Measurements from ENCODE around the gene PTP4A2.

Gene PTP4A2

DNA sequence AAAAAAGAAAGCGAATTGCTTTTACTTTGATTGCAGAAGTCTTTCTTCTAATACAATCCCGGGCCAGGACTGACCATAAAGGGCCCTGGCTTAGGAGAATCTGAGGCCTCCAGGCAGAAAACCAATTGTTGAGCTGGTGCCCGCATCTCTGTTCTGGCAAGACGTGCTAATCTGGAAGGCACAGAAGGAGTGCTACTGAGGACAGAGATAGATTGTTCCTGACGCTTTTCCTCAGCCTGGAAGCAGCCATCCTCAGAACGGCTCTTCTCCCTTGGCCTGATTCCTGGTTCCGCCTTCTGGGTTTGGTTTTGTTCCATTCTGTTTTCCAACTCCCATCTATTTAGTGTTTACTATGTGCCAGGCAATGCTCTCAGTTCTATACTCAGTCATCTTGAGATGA, 77.6 kb downstream of the PTP4A2 start:
- H3K9me3 ChIP-seq (ENCODE audit: control insufficient read depth, insufficient read depth, low read length) = no peaks in the 10 kb centered on the region
- H3K36me3 ChIP-seq (ENCODE audit: control insufficient read depth, insufficient read depth, low read length) = no peaks in the 10 kb centered on the region
- H3K4me1 ChIP-seq (ENCODE audit: control insufficient read depth, insufficient read depth, low read length) = no peaks in the 10 kb centered on the region
- no peak overlapping the region for H3K27ac ChIP-seq (ENCODE audit: low read length)
- DNase-seq (ENCODE audit: low read depth, low spot score) = no peak
- WGBS (ENCODE audit: insufficient coverage, insufficient read length) = no CpG with 5 or more reads among the region's 7 CpGs
- H3K27me3 ChIP-seq (ENCODE audit: control insufficient read depth, insufficient read depth, low read length) = no peaks in the 10 kb centered on the region
- H3K4me3 ChIP-seq (ENCODE audit: low read length) = no peak overlapping the region

DNA sequence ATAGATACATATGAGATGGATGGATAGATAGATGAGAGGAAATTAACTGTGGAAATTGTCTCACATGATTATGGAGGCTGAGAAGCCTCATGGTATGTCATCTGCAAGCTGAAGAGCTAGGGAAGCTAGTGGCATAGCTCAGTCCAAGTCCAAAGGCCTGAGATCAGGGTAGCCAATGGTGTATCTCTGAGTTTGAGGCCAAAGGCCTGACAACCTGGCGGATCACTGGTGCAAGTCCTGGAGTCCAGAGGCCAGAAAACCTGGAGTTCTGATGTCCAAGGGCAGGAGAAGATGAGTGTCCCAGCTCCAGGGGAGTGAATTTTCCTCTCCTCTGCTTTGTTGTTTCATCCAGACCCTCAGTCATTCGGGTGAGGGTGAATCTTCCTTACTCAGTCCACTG, 78.4 kb downstream of the PTP4A2 start:
- Histone ChIP-seq H3K9me3 (ENCODE audit: control insufficient read depth, insufficient read depth, low read length) (no peaks in the 10 kb centered on the region), H3K4me3 (ENCODE audit: low read length) (no peak overlapping the region), H3K27ac (ENCODE audit: low read length) (no peak overlapping the region), H3K36me3 (ENCODE audit: control insufficient read depth, insufficient read depth, low read length) (no peaks in the 10 kb centered on the region), H3K27me3 (ENCODE audit: control insufficient read depth, insufficient read depth, low read length) (no peaks in the 10 kb centered on the region), H3K4me1 (ENCODE audit: control insufficient read depth, insufficient read depth, low read length) (no peaks in the 10 kb centered on the region)
- no peak for DNase-seq (ENCODE audit: low read depth, low spot score)
- no CpG with 5 or more reads among the region's 2 CpGs for WGBS (ENCODE audit: insufficient coverage, insufficient read length)

DNA sequence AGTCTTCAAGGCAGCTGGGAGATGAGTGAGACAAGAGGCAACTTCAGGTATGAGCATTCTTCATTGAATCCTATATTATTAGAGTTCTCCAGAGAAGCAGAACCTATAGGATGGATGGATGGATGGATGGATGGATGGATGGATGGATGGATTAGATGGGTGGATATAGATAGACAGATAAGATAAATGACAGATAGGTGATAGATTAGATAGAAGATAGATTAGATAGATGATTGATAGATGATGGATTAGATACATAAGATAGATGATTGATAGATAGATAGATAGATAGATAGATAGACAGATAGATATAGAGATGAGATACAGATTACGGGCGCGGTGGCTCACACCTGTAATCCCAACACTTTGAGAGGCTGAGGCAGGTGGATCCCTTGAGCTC, 79.1 kb downstream of the PTP4A2 start:
- H3K36me3 ChIP-seq (ENCODE audit: control insufficient read depth, insufficient read depth, low read length) = no peaks in the 10 kb centered on the region
- WGBS (ENCODE audit: insufficient coverage, insufficient read length) = no CpG with 5 or more reads among the region's 3 CpGs
- H3K4me1 ChIP-seq (ENCODE audit: control insufficient read depth, insufficient read depth, low read length) = no peaks in the 10 kb centered on the region
- no peak overlapping the region for H3K27ac ChIP-seq (ENCODE audit: low read length)
- H3K9me3 ChIP-seq (ENCODE audit: control insufficient read depth, insufficient read depth, low read length) = no peaks in the 10 kb centered on the region
- DNase-seq (ENCODE audit: low read depth, low spot score) = no peak
- H3K4me3 ChIP-seq (ENCODE audit: low read length) = no peak overlapping the region
- no peaks in the 10 kb centered on the region for H3K27me3 ChIP-seq (ENCODE audit: control insufficient read depth, insufficient read depth, low read length)

DNA sequence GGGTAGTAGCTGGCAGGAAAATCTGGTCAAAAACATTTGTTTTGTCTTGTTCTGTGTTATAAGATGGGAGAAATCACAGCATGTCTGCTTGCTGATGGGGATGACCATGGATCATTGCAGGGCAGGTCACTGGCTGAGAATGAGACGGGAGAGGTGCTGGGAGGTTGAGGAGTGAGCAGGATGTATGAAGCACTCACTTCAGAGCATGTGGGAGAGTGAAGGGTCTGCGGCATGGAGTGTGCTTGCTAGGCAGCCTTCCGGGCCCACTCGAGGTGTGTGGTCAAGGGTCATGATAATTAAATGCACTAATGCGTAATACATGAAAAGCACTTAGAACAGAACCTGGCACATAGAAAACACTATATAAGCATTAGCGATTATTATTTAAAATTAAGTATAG, 80.3 kb downstream of the PTP4A2 start:
- H3K4me3 ChIP-seq (ENCODE audit: low read length) = no peak overlapping the region
- H3K4me1 ChIP-seq (ENCODE audit: control insufficient read depth, insufficient read depth, low read length) = no peaks in the 10 kb centered on the region
- no peak for DNase-seq (ENCODE audit: low read depth, low spot score)
- no peak overlapping the region for H3K27ac ChIP-seq (ENCODE audit: low read length)
- no CpG with 5 or more reads among the region's 6 CpGs for WGBS (ENCODE audit: insufficient coverage, insufficient read length)
- no peaks in the 10 kb centered on the region for H3K9me3 ChIP-seq (ENCODE audit: control insufficient read depth, insufficient read depth, low read length)
- no peaks in the 10 kb centered on the region for H3K36me3 ChIP-seq (ENCODE audit: control insufficient read depth, insufficient read depth, low read length)
- H3K27me3 ChIP-seq (ENCODE audit: control insufficient read depth, insufficient read depth, low read length) = no peaks in the 10 kb centered on the region
